GM23248 (cell line): ENCODE measurements around the gene ATP2C1.

ENCODE experiments used
- EZH2 ChIP-seq: fragments of 200-600 bp; sonication (generic); IDR thresholded peaks from 2 replicates; pipeline ENCODE4 v1.6.1; 2018; ENCODE audit warnings: antibody characterized with exemption, mild to moderate bottlenecking; ENCODE audit not compliant: insufficient read depth, poor library complexity, severe bottlenecking
- EZH2phosphoT487 ChIP-seq: fragments of 200-600 bp; sonication (generic); IDR thresholded peaks from 2 replicates; pipeline ENCODE4 v1.6.1; 2018; ENCODE audit warnings: antibody characterized with exemption, moderate library complexity, mild to moderate bottlenecking, low read depth; ENCODE audit not compliant: insufficient read depth

DNA sequence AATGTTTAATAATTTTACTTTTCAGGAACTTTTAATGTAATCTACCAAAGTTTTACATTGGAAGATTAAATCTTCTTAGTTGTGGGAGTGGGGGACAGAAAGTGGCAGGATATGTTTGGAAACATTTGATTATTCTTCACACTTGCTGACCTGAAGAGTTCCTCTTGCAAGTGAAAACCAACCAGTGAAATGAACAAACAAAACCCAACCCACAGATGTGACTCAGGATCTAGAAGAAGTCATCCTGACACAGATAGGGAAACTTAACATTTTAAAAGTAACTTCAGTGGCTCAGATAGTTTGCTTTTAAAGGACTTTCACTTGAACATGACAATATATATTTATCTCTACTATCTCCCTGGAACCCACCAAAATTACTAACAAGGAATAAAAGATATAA is 77.3 kb downstream of the ATP2C1 start:
- TF ChIP-seq EZH2phosphoT487: no peak
- TF ChIP-seq EZH2: no peak
